OCI-LY7 (cell line): ENCODE results near the gene FMO2. TPM values are rescaled to one million over a fixed set of nuclear protein-coding genes. Genes with fewer than 3 reads are reported as not detected.

Source experiments
- BruUV-seq: library from RNA; stranded (reverse); fragments of 400-500 nt; replicated peaks from 2 replicates; lab custom pipeline; 2021; lab: Mats Ljungman, UMichigan
- CTCF ChIA-PET: fragments of 300-600 bp; sonication (Branson Sonifier 250); formaldehyde crosslinking; loops from one replicate; lab custom pipeline; 2022; ENCODE audit warnings: antibody characterized with exemption; ENCODE audit not compliant: unreplicated experiment; lab: Charles Lee
- POLR2A ChIA-PET: fragments of 300-600 bp; sonication (Branson Sonifier 250); formaldehyde crosslinking; loops from one replicate; lab custom pipeline; 2022; ENCODE audit warnings: antibody characterized with exemption; lab: Charles Lee
- DNase-seq: peaks from one replicate; pipeline ENCODE4 v3.0.0-alpha.2; 2015; ENCODE audit warnings: low spot score
- H2AFZ ChIP-seq: fragments of 200-600 bp; sonication (generic), shearing (Covaris generic); 2 replicates; pipeline ENCODE4 v1.6.1; 2014; ENCODE audit warnings: mild to moderate bottlenecking, antibody characterized with exemption, low read length, moderate library complexity
- H3K27ac ChIP-seq: fragments of 200-600 bp; sonication (generic); 2 replicates; pipeline ENCODE4 v1.5.1; 2014; ENCODE audit warnings: mixed run types, low read depth, mild to moderate bottlenecking, moderate library complexity, low read length, inconsistent platforms; ENCODE audit not compliant: poor library complexity, severe bottlenecking
- H3K36me3 ChIP-seq: fragments of 200-600 bp; sonication (generic); 2 replicates; pipeline ENCODE4 v1.6.1; 2014; ENCODE audit warnings: mild to moderate bottlenecking, antibody characterized with exemption, low read length, moderate library complexity, mixed read lengths; ENCODE audit not compliant: insufficient read depth
- H3K4me1 ChIP-seq: fragments of 200-600 bp; sonication (generic); 2 replicates; pipeline ENCODE4 v1.5.1; 2014; ENCODE audit warnings: mild to moderate bottlenecking, low read length; ENCODE audit not compliant: insufficient read depth, poor library complexity, severe bottlenecking
- H3K4me2 ChIP-seq: fragments of 200-600 bp; sonication (generic); 2 replicates; pipeline ENCODE4 v1.6.1; 2014; ENCODE audit warnings: mild to moderate bottlenecking, low read length
- H3K4me3 ChIP-seq: fragments of 200-600 bp; sonication (generic); 2 replicates; pipeline ENCODE4 v1.5.1; 2014; ENCODE audit warnings: mild to moderate bottlenecking, low read depth, low read length; ENCODE audit not compliant: poor library complexity, severe bottlenecking
- H3K79me2 ChIP-seq: fragments of 200-600 bp; sonication (generic); 2 replicates; pipeline ENCODE4 v1.6.1; 2016; ENCODE audit warnings: low read depth, mild to moderate bottlenecking, low read length, moderate library complexity, mixed read lengths; ENCODE audit not compliant: insufficient read depth
- H3K9me2 ChIP-seq: fragments of 200-600 bp; sonication (generic); 2 replicates; pipeline ENCODE4 v1.6.1; 2016; ENCODE audit warnings: mild to moderate bottlenecking, low read length, mixed read lengths; ENCODE audit not compliant: insufficient read depth
- H3K9me3 ChIP-seq: fragments of 200-600 bp; sonication (generic); 2 replicates; pipeline ENCODE4 v1.6.1; 2014; ENCODE audit warnings: mild to moderate bottlenecking, mixed run types, low read length, mixed read lengths
- H4K20me1 ChIP-seq: fragments of 200-600 bp; sonication (generic); 2 replicates; pipeline ENCODE4 v1.6.1; 2014; ENCODE audit warnings: mild to moderate bottlenecking, antibody characterized with exemption, low read length, moderate library complexity, mixed read lengths; ENCODE audit not compliant: insufficient read depth
- CTCF ChIP-seq: fragments of 200-600 bp; sonication (generic); conservative IDR thresholded peaks from 2 replicates; pipeline ENCODE4 v1.5.1; 2014; ENCODE audit warnings: mild to moderate bottlenecking, antibody characterized with exemption, low read length, moderate library complexity, mixed read lengths
- EZH2phosphoT487 ChIP-seq: fragments of 200-600 bp; sonication (generic); IDR thresholded peaks from 2 replicates; pipeline ENCODE4 v1.6.1; 2018; ENCODE audit warnings: low read depth, borderline replicate concordance, mild to moderate bottlenecking, mixed run types, antibody characterized with exemption, low read length, moderate library complexity, mixed read lengths
- intact Hi-C: fragments of 100-400 bp; cut with micrococcal nuclease; formaldehyde crosslinking; loops from one replicate; pipeline ENCODE4 v1.10.0; 2022; ENCODE audit not compliant: unreplicated experiment
- total RNA-seq, 2 experiments: library from RNA; depleted of rRNA in 1 of 2; stranded (reverse); fragments of >200 nt in 1 of 2; shearing (Covaris generic) in 1 of 2; gene quantifications; 2 replicates each; pipeline ENCODE4 v1.2.3, GENCODE V29; 2014 to 2022

The FMO2 gene
- total RNA-seq, 2 experiments from 2014 or later, result not detected

GRCh38 chr1:171138980-171139379, 46.1 kb upstream of the FMO2 start:
- no peak overlapping the region for H3K4me3 ChIP-seq
- no peaks in the 10 kb centered on the region for H3K4me1 ChIP-seq
- BruUV-seq, result no TSS peak
- no peak overlapping the region for H3K27ac ChIP-seq
- ChIA-PET CTCF (no interaction called here), POLR2A (interaction anchor here (0.7 kb wide), 1 partner anchor 16 kb away, joined by 4 read pairs; no protein-coding TSS in a partner anchor)
- H2AFZ ChIP-seq, result no peak overlapping the region
- no peak for DNase-seq
- H3K9me2 ChIP-seq, result no peaks in the 10 kb centered on the region
- H3K36me3 ChIP-seq, result no peaks in the 10 kb centered on the region
- H3K9me3 ChIP-seq, result no peaks in the 10 kb centered on the region
- no peak overlapping the region for H3K4me2 ChIP-seq
- TF ChIP-seq CTCF, result no peak
- TF ChIP-seq EZH2phosphoT487, result no peak
- H3K79me2 ChIP-seq, result no peaks in the 10 kb centered on the region
- no peaks in the 10 kb centered on the region for H4K20me1 ChIP-seq
- intact Hi-C loops, result no loop called here

GRCh38 chr1:171139890-171140289, 45.2 kb upstream of the FMO2 start:
- TF ChIP-seq CTCF (no peak), EZH2phosphoT487 (no peak)
- Histone ChIP-seq H4K20me1 (no peaks in the 10 kb centered on the region), H3K36me3 (no peaks in the 10 kb centered on the region), H3K9me2 (no peaks in the 10 kb centered on the region), H3K79me2 (no peaks in the 10 kb centered on the region), H2AFZ (no peak overlapping the region), H3K27ac (no peak overlapping the region), H3K9me3 (no peaks in the 10 kb centered on the region), H3K4me3 (no peak overlapping the region), H3K4me1 (no peaks in the 10 kb centered on the region), H3K4me2 (no peak overlapping the region)
- BruUV-seq, result no TSS peak
- intact Hi-C loops, result no loop called here
- DNase-seq, result no peak
- CTCF ChIA-PET, result no interaction called here
- POLR2A ChIA-PET, result no interaction called here

- TF ChIP-seq EZH2phosphoT487, result no peak
- no peak for TF ChIP-seq CTCF
- intact Hi-C loops, result no loop called here
- no peaks in the 10 kb centered on the region for H3K9me2 ChIP-seq
- H3K4me2 ChIP-seq, result no peak overlapping the region
- ChIA-PET POLR2A (interaction anchor here (0.6 kb wide), 1 partner anchor 164 kb away, joined by 3 read pairs; no protein-coding TSS in a partner anchor), CTCF (no interaction called here)
- H3K27ac ChIP-seq, result no peak overlapping the region
- no peaks in the 10 kb centered on the region for H3K9me3 ChIP-seq
- no TSS peak for BruUV-seq
- no peaks in the 10 kb centered on the region for H4K20me1 ChIP-seq
- DNase-seq, result no peak
- no peak overlapping the region for H2AFZ ChIP-seq
- H3K36me3 ChIP-seq, result no peaks in the 10 kb centered on the region
- H3K4me1 ChIP-seq, result no peaks in the 10 kb centered on the region
- no peak overlapping the region for H3K4me3 ChIP-seq
- H3K79me2 ChIP-seq, result no peaks in the 10 kb centered on the region
Observed at GRCh38 chr1:171140401-171140800, 44.7 kb upstream of the FMO2 start.
